Kidney epithelial cell (primary cell): Measurements from ENCODE around the gene MTFP1. TPM values are rescaled to one million over a fixed set of nuclear protein-coding genes. Genes with fewer than 3 reads are reported as not detected.

Source experiments
- DNase-seq: peaks from one replicate; pipeline ENCODE4 v3.0.0-alpha.2; 2010; ENCODE audit warnings: low read depth
- H3K27me3 ChIP-seq: 2 replicates; pipeline ENCODE4 v1.6.0; 2011; ENCODE audit warnings: low read length; ENCODE audit not compliant: control insufficient read depth, insufficient read depth
- H3K36me3 ChIP-seq: 2 replicates; pipeline ENCODE4 v1.5.1; 2011; ENCODE audit warnings: low read length; ENCODE audit not compliant: control insufficient read depth, insufficient read depth
- H3K4me3 ChIP-seq: 2 replicates; pipeline ENCODE4 v1.5.1; 2011; ENCODE audit warnings: low read depth, mild to moderate bottlenecking, control low read depth, low read length
- CTCF ChIP-seq: IDR thresholded peaks from 2 replicates; pipeline ENCODE4 v1.5.1; 2011; ENCODE audit warnings: mild to moderate bottlenecking, moderate library complexity, low read length, control low read depth, inconsistent platforms; ENCODE audit not compliant: insufficient read depth, poor library complexity, severe bottlenecking
- total RNA-seq: library from RNA; depleted of rRNA; stranded (reverse); fragments of >200 nt; gene quantifications from 2 replicates; pipeline ENCODE4 v1.2.3, GENCODE V29; 2015

The MTFP1 gene
- total RNA-seq, 1 donor from 2014 or later, result 43.4 TPM

GRCh38 chr22:30393885-30394284 lies 31.7 kb upstream of the MTFP1 start:
- no peak for DNase-seq
- Histone ChIP-seq H3K36me3 (no peaks in the 10 kb centered on the region), H3K27me3 (no peaks in the 10 kb centered on the region), H3K4me3 (no peak overlapping the region)
- no peak for TF ChIP-seq CTCF

GRCh38 chr22:30396871-30397655 lies 28.5 kb upstream of the MTFP1 start, which contains the start of gene SEC14L2:
SEC14L2 (plus strand) TSS chr22:30397018; CDS start chr22:30397117, 99 bp downstream.
- no peaks in the 10 kb centered on the region for H3K36me3 ChIP-seq
- no peaks in the 10 kb centered on the region for H3K27me3 ChIP-seq
- TF ChIP-seq CTCF, result no peak
- H3K4me3 ChIP-seq, result peak within 1 kb of the TSS; percentile 88
- DNase-seq, result no peak

GRCh38 chr22:30397656-30398635 lies 27.6 kb upstream of the MTFP1 start:
- H3K36me3 ChIP-seq, result no peaks in the 10 kb centered on the region
- H3K4me3 ChIP-seq, result peak overlapping the region; percentile 88
- no peak for TF ChIP-seq CTCF
- no peaks in the 10 kb centered on the region for H3K27me3 ChIP-seq
- DNase-seq, result no peak

GRCh38 chr22:30398685-30399680 lies 26.6 kb upstream of the MTFP1 start:
- H3K4me3 ChIP-seq, result peak overlapping the region; percentile 88
- DNase-seq, result no peak
- no peaks in the 10 kb centered on the region for H3K27me3 ChIP-seq
- TF ChIP-seq CTCF, result no peak
- no peaks in the 10 kb centered on the region for H3K36me3 ChIP-seq

- Histone ChIP-seq H3K27me3 (no peaks in the 10 kb centered on the region), H3K36me3 (no peaks in the 10 kb centered on the region), H3K4me3 (no peak overlapping the region)
- TF ChIP-seq CTCF, result no peak
- no peak for DNase-seq
Measured at GRCh38 chr22:30399718-30400117, 25.9 kb upstream of the MTFP1 start.
